GM12801 (cell line): ENCODE results near the gene OTOL1.

Source experiments
- TF ChIP-seq, protein P1 (sequence below): IDR thresholded peaks from one replicate; pipeline ENCODE4 v1.5.1; 2011; ENCODE audit warnings: control low read depth; ENCODE audit not compliant: insufficient read length; ENCODE audit errors: extremely low read depth

Gene OTOL1

DNA sequence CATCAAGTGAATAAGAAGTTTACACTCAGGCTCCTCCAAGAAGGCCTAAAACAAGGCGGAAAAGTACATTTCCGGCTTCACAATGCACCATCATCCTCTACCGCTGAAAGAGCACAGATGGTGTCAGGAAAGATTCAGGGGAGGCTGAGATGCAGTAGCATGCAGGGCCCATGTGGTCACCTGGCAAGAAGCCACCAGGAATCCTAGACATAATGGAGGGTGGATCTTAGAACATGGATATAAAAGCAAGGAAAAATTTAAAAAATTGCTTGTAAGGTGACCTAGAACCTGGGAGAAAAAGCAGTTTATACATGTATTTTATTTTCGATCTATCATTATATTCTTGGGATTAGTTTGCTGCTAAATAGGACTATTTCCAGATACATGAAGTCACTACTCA, 21.9 kb upstream of the OTOL1 start:
- TF ChIP-seq, protein P1, sequence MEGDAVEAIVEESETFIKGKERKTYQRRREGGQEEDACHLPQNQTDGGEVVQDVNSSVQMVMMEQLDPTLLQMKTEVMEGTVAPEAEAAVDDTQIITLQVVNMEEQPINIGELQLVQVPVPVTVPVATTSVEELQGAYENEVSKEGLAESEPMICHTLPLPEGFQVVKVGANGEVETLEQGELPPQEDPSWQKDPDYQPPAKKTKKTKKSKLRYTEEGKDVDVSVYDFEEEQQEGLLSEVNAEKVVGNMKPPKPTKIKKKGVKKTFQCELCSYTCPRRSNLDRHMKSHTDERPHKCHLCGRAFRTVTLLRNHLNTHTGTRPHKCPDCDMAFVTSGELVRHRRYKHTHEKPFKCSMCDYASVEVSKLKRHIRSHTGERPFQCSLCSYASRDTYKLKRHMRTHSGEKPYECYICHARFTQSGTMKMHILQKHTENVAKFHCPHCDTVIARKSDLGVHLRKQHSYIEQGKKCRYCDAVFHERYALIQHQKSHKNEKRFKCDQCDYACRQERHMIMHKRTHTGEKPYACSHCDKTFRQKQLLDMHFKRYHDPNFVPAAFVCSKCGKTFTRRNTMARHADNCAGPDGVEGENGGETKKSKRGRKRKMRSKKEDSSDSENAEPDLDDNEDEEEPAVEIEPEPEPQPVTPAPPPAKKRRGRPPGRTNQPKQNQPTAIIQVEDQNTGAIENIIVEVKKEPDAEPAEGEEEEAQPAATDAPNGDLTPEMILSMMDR, result no peak

DNA sequence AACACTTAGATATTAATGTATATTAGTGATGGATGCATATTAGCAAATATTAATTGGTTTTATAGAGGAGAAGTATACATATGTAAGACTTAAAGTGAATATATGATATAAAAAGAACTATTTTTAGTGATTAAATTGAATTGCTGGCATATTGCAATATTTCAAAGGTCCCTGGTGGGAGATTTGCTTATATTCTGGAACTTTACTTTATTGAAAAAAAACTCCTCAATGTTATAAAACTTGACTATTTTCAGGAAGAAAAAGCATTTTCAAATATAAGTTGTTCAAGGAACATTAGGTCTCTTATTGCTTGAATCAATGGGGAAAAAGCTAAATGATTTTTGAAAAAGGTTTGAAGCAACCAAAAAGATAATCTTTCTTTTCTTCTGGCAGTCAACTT, 21.4 kb upstream of the OTOL1 start:
- TF ChIP-seq, protein P1, result no peak

DNA sequence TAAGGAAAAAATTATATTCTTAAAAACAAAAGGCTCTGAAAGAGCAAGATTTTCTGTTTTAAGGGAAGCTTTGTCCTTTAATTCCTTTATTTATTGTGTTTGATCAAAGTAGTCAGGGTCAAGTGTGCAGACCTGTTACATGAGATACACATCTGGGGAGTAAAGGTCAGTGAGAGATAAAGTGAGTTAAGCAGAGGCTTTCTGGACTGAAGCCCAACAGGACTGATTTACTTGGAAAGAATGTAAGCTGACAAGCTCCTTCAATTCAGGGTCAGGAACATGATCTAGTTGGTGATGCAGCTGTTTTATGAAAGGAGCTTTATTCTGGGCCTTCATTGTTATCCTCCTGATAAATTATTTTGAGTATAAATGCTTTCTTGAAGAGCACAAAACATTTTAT, 20.7 kb upstream of the OTOL1 start:
- TF ChIP-seq, protein P1, result no peak

DNA sequence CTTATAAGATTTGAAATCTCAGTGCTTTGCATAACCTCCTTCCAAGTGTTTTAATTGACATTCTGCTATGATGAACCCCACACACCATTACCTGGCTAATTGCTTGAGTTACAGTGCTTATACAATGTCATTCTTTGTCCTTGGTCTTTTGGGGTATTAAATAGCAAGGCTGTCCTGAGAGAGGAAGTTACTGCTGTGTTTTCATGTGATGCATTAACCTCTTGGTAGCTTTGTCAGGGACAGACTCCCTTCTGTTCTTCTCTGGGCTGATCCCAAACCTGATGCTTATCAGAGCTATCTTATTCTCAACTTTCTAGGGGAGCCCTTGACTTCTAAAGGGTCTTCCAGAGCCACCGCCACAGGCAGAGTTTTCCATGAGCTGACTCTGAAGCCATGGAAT, 12.4 kb upstream of the OTOL1 start:
- TF ChIP-seq, protein P1, result no peak

DNA sequence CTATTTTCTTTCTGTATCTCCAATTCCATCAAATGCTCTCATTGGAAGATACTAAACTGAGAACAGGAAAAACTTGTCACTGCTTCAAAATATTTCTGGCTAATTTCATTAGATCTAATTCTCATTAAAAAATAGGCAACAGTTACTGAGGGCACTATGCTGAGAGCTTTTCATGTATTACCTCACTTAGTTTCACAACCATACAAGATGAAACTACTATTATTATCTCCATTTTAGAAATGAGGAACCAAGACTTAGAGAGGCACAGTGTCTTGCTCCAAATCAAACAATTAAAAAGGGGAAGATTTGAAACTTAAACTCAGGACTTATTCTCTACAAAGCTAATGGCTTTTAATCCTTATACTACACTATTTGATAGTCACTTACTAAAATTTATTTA, 7.2 kb upstream of the OTOL1 start:
- TF ChIP-seq, protein P1, result no peak

DNA sequence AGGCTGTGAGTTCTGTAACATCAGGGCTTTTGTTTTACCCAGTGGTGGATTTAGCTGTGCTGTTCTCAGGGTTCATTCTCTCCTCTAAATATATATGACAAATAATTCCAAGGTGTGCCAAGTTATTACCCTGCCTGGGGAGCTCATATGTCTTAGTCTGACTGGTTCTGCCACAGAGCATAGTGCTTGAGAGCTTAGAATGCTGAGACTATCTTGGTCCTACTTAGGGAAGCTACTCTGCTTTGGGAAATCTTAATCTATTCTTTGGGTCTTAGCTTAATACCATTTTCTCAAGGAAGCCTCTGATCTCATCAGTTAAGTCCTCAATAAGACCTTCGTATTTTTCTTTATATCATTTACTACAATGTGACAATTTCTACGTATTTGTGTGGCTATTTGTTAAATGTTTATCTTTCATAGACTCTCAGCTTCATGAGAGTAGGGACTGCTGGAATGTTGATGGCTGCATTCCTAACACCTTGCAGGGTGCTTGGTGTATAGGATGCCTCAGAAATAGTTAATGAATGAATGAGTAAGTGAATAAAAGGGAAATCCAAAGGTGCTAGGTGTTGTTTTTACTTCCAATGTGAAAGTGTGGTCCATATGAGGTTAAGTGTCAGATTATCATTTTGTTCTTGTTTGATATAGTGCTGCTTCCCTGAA, 1.8 kb downstream of the OTOL1 start:
- TF ChIP-seq, protein P1, result no peak

DNA sequence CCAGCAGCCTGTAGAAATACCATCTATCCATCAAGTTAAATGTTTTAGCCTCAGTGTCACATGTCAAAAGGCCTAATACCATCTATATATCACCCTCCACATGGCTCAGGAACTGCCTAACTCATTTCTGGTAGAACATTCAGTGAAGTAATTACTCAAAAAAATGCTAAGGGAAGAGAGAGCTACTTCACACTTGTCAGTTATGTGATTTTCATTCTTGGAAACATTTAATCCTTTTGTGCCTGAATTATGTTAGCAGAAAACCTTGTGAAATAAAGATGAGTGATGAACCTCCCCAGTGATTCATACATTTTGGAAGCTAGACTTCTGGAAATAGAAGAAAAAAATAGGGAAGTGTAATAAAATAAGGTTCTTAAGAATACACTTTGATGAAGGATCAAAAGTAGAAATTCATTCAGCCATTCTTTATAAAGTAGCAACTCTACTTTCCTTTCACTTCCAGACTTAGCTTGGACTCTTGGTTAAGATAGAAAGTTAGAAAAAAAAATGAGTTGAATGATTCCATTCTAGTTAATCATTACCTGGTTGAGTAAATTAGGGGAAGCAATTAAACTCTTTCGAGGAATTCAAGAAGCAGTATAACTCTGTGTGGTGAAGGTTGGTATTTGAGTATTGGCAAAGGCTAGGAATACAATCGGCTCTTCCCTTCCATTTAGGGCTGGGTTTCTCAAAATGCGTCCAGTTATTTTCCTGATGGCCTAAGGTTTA, 3.6 kb downstream of the OTOL1 start:
- TF ChIP-seq, protein P1, result no peak
